ENCODE data around the gene DLG5. TPM values are rescaled to one million over a fixed set of nuclear protein-coding genes. Genes with fewer than 3 reads are reported as not detected.

The DLG5 gene
- total and polyA plus RNA-seq, 9 of the 15 experiments (the other 6 are each of a cell fraction or from before 2014, with no cell fraction given) = 1.4 to 26.8 (median 11.2) TPM

DNA sequence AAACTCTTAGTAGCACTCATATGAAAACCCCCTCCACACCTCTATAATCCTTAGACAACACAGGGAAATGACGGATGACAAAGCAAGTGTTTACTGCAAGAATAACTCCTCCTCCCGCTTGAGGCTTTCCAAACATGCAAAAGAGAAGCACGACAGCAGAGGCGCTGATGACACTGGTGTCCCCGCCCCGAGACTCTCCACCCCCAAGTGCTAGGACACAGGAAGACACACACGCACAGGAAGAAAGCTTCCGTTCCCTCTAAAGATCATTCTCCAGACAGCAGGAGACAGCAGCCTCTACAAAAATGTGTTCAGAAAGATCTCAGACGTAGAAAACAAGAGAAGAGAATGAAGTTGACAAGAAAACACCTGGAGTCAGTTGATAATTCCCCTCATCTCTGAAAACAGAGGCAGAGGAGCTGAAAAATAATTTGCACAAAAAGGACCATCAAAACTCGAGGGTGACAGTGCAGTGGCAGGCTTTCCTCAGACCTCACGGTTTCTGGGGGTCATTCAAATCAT lies 90.2 kb downstream of the DLG5 start (continued):
- no peak for TF ChIP-seq MBD2 (IDR thresholded peaks at IDR 0.05; ENCODE audit: borderline replicate concordance, low read depth)
- TF ChIP-seq SMARCA4 (IDR thresholded peaks at IDR 0.05) = peak; percentile 68
- TF ChIP-seq POLR2G (IDR thresholded peaks at IDR 0.05; ENCODE audit: low read depth, low read length) = peak; percentile 12; the same call in 1 of the 2 replicates
- no peak for TF ChIP-seq RFX7 (CRISPR knock-in tag; IDR thresholded peaks at IDR 0.05)
- no peak; the same call in 1 of the 2 replicates for TF ChIP-seq EGR1 (conservative IDR thresholded peaks at IDR 0.05)
- TF ChIP-seq TEAD4 (IDR thresholded peaks at IDR 0.05; ENCODE audit: low read length) = peak; percentile 38; the same call in 1 of the 2 replicates
- TF ChIP-seq TEAD4 (CRISPR knock-in tag; IDR thresholded peaks at IDR 0.05; ENCODE audit: borderline replicate concordance) = no peak
- TF ChIP-seq ZZZ3 (IDR thresholded peaks at IDR 0.05) = no peak
- TF ChIP-seq, protein P1, sequence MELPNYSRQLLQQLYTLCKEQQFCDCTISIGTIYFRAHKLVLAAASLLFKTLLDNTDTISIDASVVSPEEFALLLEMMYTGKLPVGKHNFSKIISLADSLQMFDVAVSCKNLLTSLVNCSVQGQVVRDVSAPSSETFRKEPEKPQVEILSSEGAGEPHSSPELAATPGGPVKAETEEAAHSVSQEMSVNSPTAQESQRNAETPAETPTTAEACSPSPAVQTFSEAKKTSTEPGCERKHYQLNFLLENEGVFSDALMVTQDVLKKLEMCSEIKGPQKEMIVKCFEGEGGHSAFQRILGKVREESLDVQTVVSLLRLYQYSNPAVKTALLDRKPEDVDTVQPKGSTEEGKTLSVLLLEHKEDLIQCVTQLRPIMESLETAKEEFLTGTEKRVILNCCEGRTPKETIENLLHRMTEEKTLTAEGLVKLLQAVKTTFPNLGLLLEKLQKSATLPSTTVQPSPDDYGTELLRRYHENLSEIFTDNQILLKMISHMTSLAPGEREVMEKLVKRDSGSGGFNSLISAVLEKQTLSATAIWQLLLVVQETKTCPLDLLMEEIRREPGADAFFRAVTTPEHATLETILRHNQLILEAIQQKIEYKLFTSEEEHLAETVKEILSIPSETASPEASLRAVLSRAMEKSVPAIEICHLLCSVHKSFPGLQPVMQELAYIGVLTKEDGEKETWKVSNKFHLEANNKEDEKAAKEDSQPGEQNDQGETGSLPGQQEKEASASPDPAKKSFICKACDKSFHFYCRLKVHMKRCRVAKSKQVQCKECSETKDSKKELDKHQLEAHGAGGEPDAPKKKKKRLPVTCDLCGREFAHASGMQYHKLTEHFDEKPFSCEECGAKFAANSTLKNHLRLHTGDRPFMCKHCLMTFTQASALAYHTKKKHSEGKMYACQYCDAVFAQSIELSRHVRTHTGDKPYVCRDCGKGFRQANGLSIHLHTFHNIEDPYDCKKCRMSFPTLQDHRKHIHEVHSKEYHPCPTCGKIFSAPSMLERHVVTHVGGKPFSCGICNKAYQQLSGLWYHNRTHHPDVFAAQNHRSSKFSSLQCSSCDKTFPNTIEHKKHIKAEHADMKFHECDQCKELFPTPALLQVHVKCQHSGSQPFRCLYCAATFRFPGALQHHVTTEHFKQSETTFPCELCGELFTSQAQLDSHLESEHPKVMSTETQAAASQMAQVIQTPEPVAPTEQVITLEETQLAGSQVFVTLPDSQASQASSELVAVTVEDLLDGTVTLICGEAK (IDR thresholded peaks at IDR 0.05) = peak; percentile 79
- TF ChIP-seq, protein P1 (CRISPR knock-in tag; IDR thresholded peaks at IDR 0.05) = no peak
- no peak for TF ChIP-seq KDM1A (IDR thresholded peaks at IDR 0.05)
- TF ChIP-seq, protein P2, sequence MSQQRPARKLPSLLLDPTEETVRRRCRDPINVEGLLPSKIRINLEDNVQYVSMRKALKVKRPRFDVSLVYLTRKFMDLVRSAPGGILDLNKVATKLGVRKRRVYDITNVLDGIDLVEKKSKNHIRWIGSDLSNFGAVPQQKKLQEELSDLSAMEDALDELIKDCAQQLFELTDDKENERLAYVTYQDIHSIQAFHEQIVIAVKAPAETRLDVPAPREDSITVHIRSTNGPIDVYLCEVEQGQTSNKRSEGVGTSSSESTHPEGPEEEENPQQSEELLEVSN (IDR thresholded peaks at IDR 0.05; ENCODE audit: borderline replicate concordance in 1 of 2, extremely low read depth in 1 of 2, insufficient read depth in 1 of 2, insufficient read length in 1 of 2, low read depth in 1 of 2, low read length in 1 of 2, poor library complexity in 1 of 2, severe bottlenecking in 1 of 2) = peak in 1 of 2 experiments; percentile 43
- peak; percentile 83 for TF ChIP-seq SUPT5H (IDR thresholded peaks at IDR 0.05)
- TF ChIP-seq, protein P3, sequence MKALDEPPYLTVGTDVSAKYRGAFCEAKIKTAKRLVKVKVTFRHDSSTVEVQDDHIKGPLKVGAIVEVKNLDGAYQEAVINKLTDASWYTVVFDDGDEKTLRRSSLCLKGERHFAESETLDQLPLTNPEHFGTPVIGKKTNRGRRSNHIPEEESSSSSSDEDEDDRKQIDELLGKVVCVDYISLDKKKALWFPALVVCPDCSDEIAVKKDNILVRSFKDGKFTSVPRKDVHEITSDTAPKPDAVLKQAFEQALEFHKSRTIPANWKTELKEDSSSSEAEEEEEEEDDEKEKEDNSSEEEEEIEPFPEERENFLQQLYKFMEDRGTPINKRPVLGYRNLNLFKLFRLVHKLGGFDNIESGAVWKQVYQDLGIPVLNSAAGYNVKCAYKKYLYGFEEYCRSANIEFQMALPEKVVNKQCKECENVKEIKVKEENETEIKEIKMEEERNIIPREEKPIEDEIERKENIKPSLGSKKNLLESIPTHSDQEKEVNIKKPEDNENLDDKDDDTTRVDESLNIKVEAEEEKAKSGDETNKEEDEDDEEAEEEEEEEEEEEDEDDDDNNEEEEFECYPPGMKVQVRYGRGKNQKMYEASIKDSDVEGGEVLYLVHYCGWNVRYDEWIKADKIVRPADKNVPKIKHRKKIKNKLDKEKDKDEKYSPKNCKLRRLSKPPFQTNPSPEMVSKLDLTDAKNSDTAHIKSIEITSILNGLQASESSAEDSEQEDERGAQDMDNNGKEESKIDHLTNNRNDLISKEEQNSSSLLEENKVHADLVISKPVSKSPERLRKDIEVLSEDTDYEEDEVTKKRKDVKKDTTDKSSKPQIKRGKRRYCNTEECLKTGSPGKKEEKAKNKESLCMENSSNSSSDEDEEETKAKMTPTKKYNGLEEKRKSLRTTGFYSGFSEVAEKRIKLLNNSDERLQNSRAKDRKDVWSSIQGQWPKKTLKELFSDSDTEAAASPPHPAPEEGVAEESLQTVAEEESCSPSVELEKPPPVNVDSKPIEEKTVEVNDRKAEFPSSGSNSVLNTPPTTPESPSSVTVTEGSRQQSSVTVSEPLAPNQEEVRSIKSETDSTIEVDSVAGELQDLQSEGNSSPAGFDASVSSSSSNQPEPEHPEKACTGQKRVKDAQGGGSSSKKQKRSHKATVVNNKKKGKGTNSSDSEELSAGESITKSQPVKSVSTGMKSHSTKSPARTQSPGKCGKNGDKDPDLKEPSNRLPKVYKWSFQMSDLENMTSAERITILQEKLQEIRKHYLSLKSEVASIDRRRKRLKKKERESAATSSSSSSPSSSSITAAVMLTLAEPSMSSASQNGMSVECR (CRISPR knock-in tag; IDR thresholded peaks at IDR 0.05) = 0 out of 2 replicates have a peak, but pooled peaks have one; percentile 69
